Astrocyte (in vitro differentiated cells and primary cell): Measurements from ENCODE around the gene VEGFA. TPM values are rescaled to one million over a fixed set of nuclear protein-coding genes. Genes with fewer than 3 reads are reported as not detected.

Source experiments
- DNase-seq: peaks from one replicate; pipeline ENCODE4 v3.0.0-alpha.2; 2010; ENCODE audit warnings: low read depth
- FAIRE-seq: peaks from 2 replicates; lab custom pipeline; 2011; peaks lifted over from hg19 to GRCh38; lab: Jason Lieb, UNC
- H2AFZ ChIP-seq: 2 replicates; pipeline ENCODE4 v1.6.0; 2012; ENCODE audit warnings: low read depth, low read length, inconsistent platforms
- H3K27ac ChIP-seq: 2 replicates; pipeline ENCODE4 v1.5.1; 2011; ENCODE audit warnings: low read depth, low read length, inconsistent platforms
- H3K27me3 ChIP-seq: 2 replicates; pipeline ENCODE4 v1.6.0; 2011; ENCODE audit warnings: low read length, inconsistent platforms; ENCODE audit not compliant: insufficient read depth
- H3K36me3 ChIP-seq: 2 replicates; pipeline ENCODE4 v1.5.1; 2011; ENCODE audit warnings: low read length, inconsistent platforms; ENCODE audit not compliant: insufficient read depth
- H3K4me1 ChIP-seq: 2 replicates; pipeline ENCODE4 v1.5.1; 2011; ENCODE audit warnings: low read length, inconsistent platforms; ENCODE audit not compliant: insufficient read depth
- H3K4me2 ChIP-seq: 2 replicates; pipeline ENCODE4 v1.6.0; 2012; ENCODE audit warnings: low read length, inconsistent platforms
- H3K4me3 ChIP-seq: 2 replicates; pipeline ENCODE4 v1.5.1; 2011; ENCODE audit warnings: low read depth, mild to moderate bottlenecking, low read length, inconsistent platforms; ENCODE audit not compliant: insufficient read depth
- H3K79me2 ChIP-seq: 2 replicates; pipeline ENCODE4 v1.6.0; 2012; ENCODE audit warnings: mild to moderate bottlenecking, low read length, inconsistent platforms; ENCODE audit not compliant: insufficient read depth
- H3K9ac ChIP-seq: 2 replicates; pipeline ENCODE4 v1.6.0; 2012; ENCODE audit warnings: mild to moderate bottlenecking, low read length, inconsistent platforms
- H3K9me3 ChIP-seq: 2 replicates; pipeline ENCODE4 v1.5.1; 2012; ENCODE audit warnings: low read depth, mild to moderate bottlenecking, low read length, inconsistent platforms; ENCODE audit not compliant: insufficient read depth
- H4K20me1 ChIP-seq: 2 replicates; pipeline ENCODE4 v1.6.0; 2012; ENCODE audit warnings: low read length, inconsistent platforms; ENCODE audit not compliant: insufficient read depth
- H3K27ac Mint-ChIP-seq: one replicate; pipeline ENCODE4 v1.8.0; 2021; ENCODE audit warnings: mild to moderate bottlenecking, mixed read lengths; ENCODE audit not compliant: unreplicated experiment
- H3K27me3 Mint-ChIP-seq: one replicate; pipeline ENCODE4 v1.8.0; 2021; ENCODE audit warnings: low read depth, mixed read lengths; ENCODE audit not compliant: unreplicated experiment
- H3K36me3 Mint-ChIP-seq: one replicate; pipeline ENCODE4 v1.8.0; 2021; ENCODE audit warnings: low read depth, mixed read lengths; ENCODE audit not compliant: unreplicated experiment
- H3K4me1 Mint-ChIP-seq: one replicate; pipeline ENCODE4 v1.8.0; 2021; ENCODE audit warnings: low read depth, mixed read lengths; ENCODE audit not compliant: unreplicated experiment
- H3K4me3 Mint-ChIP-seq: one replicate; pipeline ENCODE4 v1.8.0; 2021; ENCODE audit warnings: mild to moderate bottlenecking, moderate library complexity, mixed read lengths; ENCODE audit not compliant: unreplicated experiment
- H3K9me3 Mint-ChIP-seq: one replicate; pipeline ENCODE4 v1.8.0; 2021; ENCODE audit warnings: mild to moderate bottlenecking, mixed read lengths; ENCODE audit not compliant: unreplicated experiment
- EZH2 ChIP-seq: IDR thresholded peaks from 2 replicates; pipeline ENCODE4 v1.6.1; 2012; ENCODE audit warnings: mild to moderate bottlenecking, low read length, inconsistent platforms; ENCODE audit not compliant: insufficient read depth
- total RNA-seq: library from RNA; stranded (reverse); gene quantifications from 2 replicates; pipeline ENCODE4 v1.2.1, GENCODE V29; 2021
- TF ChIP-seq, protein P1 (sequence below): IDR thresholded peaks from 2 replicates; pipeline ENCODE4 v1.5.1; 2011; ENCODE audit warnings: low read depth, mild to moderate bottlenecking, inconsistent platforms, low read length, moderate library complexity; ENCODE audit not compliant: insufficient read depth

The VEGFA gene
- total RNA-seq, 1 donor from 2014 or later, result 144 TPM

DNA sequence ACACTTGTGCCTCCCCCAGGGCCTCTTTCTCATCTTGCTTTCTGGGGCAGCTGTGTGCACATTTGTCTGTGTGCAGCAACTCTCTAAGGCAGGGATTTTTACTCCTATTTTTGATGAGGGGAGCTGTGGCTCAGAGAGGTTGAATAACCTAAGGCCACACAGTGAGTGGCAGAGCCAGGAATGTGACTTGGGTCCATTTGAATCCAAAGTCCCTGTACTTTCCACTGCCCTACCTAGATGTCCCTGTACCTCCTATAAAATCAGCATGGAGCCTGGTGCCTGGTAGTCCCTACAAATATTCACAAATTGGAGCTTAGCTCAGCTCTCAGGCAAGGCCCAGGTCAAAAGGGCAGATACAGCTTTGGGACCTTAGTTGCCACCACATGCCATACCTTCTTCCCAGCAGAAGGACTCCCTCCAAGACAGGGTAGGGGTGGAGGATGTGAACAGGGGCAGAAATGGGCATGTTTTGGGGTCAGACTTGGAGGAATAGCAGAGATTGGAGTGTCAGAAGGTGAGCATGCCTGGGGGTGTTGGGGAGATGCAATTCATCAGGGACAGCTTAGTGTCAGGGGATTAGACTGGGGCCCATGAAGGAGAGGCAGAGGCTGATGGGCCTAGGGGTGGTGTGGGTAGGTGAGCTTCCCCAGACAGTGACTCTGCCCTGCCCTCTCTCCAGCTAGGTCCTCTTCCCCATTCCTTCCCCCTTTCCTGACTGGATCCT, 4.1 kb upstream of the VEGFA start:
- no peaks in the 10 kb centered on the region for H3K36me3 ChIP-seq
- H3K79me2 ChIP-seq, result peaks cover under 1% of the 10 kb centered on the region
- Mint-ChIP-seq H3K36me3 (peaks cover 2% of the 10 kb centered on the region), H3K4me3 (no peak overlapping the region), H3K9me3 (no peaks in the 10 kb centered on the region), H3K27ac (no peak overlapping the region), H3K4me1 (peaks cover 15% of the 10 kb centered on the region), H3K27me3 (peaks cover 56% of the 10 kb centered on the region)
- H3K4me2 ChIP-seq, result no peak overlapping the region
- FAIRE-seq (no peak), DNase-seq (no peak)
- no peaks in the 10 kb centered on the region for H3K9me3 ChIP-seq
- TF ChIP-seq EZH2, result no peak
- TF ChIP-seq, protein P1, sequence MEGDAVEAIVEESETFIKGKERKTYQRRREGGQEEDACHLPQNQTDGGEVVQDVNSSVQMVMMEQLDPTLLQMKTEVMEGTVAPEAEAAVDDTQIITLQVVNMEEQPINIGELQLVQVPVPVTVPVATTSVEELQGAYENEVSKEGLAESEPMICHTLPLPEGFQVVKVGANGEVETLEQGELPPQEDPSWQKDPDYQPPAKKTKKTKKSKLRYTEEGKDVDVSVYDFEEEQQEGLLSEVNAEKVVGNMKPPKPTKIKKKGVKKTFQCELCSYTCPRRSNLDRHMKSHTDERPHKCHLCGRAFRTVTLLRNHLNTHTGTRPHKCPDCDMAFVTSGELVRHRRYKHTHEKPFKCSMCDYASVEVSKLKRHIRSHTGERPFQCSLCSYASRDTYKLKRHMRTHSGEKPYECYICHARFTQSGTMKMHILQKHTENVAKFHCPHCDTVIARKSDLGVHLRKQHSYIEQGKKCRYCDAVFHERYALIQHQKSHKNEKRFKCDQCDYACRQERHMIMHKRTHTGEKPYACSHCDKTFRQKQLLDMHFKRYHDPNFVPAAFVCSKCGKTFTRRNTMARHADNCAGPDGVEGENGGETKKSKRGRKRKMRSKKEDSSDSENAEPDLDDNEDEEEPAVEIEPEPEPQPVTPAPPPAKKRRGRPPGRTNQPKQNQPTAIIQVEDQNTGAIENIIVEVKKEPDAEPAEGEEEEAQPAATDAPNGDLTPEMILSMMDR, result no peak
- H3K27ac ChIP-seq, result no peak overlapping the region
- peaks cover 14% of the 10 kb centered on the region for H3K4me1 ChIP-seq
- no peaks in the 10 kb centered on the region for H4K20me1 ChIP-seq
- peaks cover 20% of the 10 kb centered on the region for H3K27me3 ChIP-seq
- no peak overlapping the region for H2AFZ ChIP-seq
- H3K4me3 ChIP-seq, result no peak overlapping the region
- H3K9ac ChIP-seq, result no peak overlapping the region

DNA sequence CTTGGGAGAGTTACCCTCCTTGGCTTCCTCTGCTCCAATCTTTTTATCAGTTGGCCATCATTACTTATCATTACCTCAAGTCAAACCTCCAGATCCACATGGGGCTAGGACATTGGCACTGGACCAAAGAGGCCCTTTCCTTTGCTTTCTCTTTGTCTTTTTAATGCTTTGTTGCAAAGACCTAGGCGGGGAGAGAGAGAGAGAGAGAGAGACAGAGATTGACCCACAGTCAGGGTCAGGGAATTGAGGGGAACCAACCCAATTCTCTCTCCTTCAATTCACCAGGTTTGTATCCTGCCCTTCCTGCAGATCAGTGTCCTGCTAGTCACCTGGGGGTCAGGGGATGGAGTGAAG, 3.5 kb upstream of the VEGFA start:
- H3K27me3 ChIP-seq, result peaks cover 15% of the 10 kb centered on the region
- no peak overlapping the region for H3K4me3 ChIP-seq
- H3K4me3 Mint-ChIP-seq, result no peak overlapping the region
- H3K9me3 ChIP-seq, result no peaks in the 10 kb centered on the region
- H3K4me2 ChIP-seq, result no peak overlapping the region
- peaks cover 14% of the 10 kb centered on the region for H3K4me1 ChIP-seq
- H3K27ac ChIP-seq, result no peak overlapping the region
- peaks cover 15% of the 10 kb centered on the region for H3K4me1 Mint-ChIP-seq
- H3K27me3 Mint-ChIP-seq, result peaks cover 50% of the 10 kb centered on the region
- TF ChIP-seq, protein P1, result no peak
- TF ChIP-seq EZH2, result no peak
- peaks cover 6% of the 10 kb centered on the region for H3K79me2 ChIP-seq
- FAIRE-seq (no peak), DNase-seq (no peak)
- no peak overlapping the region for H3K27ac Mint-ChIP-seq
- no peak overlapping the region for H2AFZ ChIP-seq
- H3K36me3 ChIP-seq, result no peaks in the 10 kb centered on the region
- no peak overlapping the region for H3K9ac ChIP-seq
- peaks cover 2% of the 10 kb centered on the region for H3K36me3 Mint-ChIP-seq
- no peaks in the 10 kb centered on the region for H4K20me1 ChIP-seq
- H3K9me3 Mint-ChIP-seq, result no peaks in the 10 kb centered on the region

DNA sequence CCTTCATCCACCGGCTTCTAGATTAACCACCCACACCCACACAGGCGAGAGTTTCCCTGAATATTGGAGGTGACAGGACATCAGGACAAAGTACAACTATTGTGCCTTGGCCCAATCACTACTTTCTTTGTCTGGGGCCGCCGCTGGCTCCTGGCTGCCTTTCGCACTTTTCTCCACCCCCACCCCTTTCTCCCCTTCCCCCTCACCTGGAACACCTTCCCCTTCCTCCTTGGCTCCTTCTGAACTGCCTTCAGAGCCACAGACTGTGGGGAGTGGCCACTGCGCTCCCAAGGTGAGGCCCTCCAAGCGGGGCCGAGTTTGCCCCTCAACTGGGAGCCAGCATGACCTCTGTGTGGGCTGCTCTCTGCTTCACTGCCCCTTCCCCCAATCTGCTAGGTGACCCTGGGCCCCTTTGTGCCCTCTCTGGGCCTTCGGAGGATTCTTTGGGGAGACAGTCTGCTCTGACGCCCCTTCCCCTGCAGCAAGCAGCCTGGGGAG, 3.0 kb upstream of the VEGFA start:
- peaks cover 48% of the 10 kb centered on the region for H3K27me3 Mint-ChIP-seq
- Histone ChIP-seq H3K9ac (no peak overlapping the region), H3K9me3 (no peaks in the 10 kb centered on the region), H3K4me2 (no peak overlapping the region), H3K36me3 (no peaks in the 10 kb centered on the region), H3K4me1 (peaks cover 14% of the 10 kb centered on the region), H3K4me3 (no peak overlapping the region), H3K27ac (no peak overlapping the region), H3K27me3 (peaks cover 10% of the 10 kb centered on the region), H2AFZ (no peak overlapping the region), H3K79me2 (peaks cover 10% of the 10 kb centered on the region), H4K20me1 (peaks cover under 1% of the 10 kb centered on the region)
- H3K4me1 Mint-ChIP-seq, result peaks cover 15% of the 10 kb centered on the region
- peaks cover 2% of the 10 kb centered on the region for H3K36me3 Mint-ChIP-seq
- H3K4me3 Mint-ChIP-seq, result no peak overlapping the region
- H3K9me3 Mint-ChIP-seq, result no peaks in the 10 kb centered on the region
- no peak for FAIRE-seq
- DNase-seq, result no peak
- no peak overlapping the region for H3K27ac Mint-ChIP-seq
- TF ChIP-seq EZH2, result no peak
- TF ChIP-seq, protein P1, result no peak
